Lower leg skin (tissue), 4 donors: ENCODE measurements around the gene RPTN. TPM values are rescaled to one million over a fixed set of nuclear protein-coding genes. Genes with fewer than 3 reads are reported as not detected.

ENCODE experiments used
- DNase-seq, 2 donors: peaks; one replicate each; pipeline ENCODE4 v3.0.0-alpha.2; 2019; ENCODE audit warnings: low spot score in 2 of 2
- H3K4me3 ChIP-seq: fragments of 200-600 bp; sonication (generic); 2 replicates; pipeline ENCODE4 v1.5.1; 2017; ENCODE audit warnings: mild to moderate bottlenecking, low read depth; ENCODE audit not compliant: poor library complexity, severe bottlenecking
- POLR2A ChIP-seq, 2 donors: fragments of 450-650 bp; IDR thresholded peaks; one replicate each; pipeline ENCODE4 v1.6.1; 2016 to 2017; ENCODE audit warnings: antibody characterized with exemption in 2 of 2, mild to moderate bottlenecking in 1 of 2, moderate library complexity in 1 of 2
- WGBS, 2 donors: methylation state at CpG; one replicate each; pipeline ENCODE4 v1.1.5; 2018; 5-methylcytosine and 5-hydroxymethylcytosine counted together
- intact Hi-C: fragments of 100-400 bp; cut with DNase I; formaldehyde crosslinking; loops from one replicate; pipeline ENCODE4 v1.15.0; 2023; ENCODE audit warnings: low total_unique reads
- total RNA-seq, 4 donors: library from RNA; depleted of rRNA; stranded (reverse); fragments of >200 nt; gene quantifications; one replicate each; pipeline ENCODE4 v1.1.0, GENCODE V29; 2016
- TF ChIP-seq, protein P1 (sequence below), 3 donors: fragments of 450-650 bp; IDR thresholded peaks; one replicate each; pipeline ENCODE4 v1.5.1; 2016; ENCODE audit warnings: antibody characterized with exemption in 3 of 3, mild to moderate bottlenecking in 3 of 3, moderate library complexity in 2 of 3

RPTN gene
- total RNA-seq, 4 donors from 2014 or later, result 17.3 to 30.4 (median 22.1) TPM

GRCh38 chr1:152189657-152190442 is 30.8 kb upstream of the RPTN start:
- peak overlapping the region; percentile 16 for H3K4me3 ChIP-seq
- peak in 1 of 2 donors; percentile 62 for DNase-seq
- WGBS, 2 donors, result 16 to 18% methylated on average over 9 of the region's 9 CpGs
- TF ChIP-seq, protein P1, sequence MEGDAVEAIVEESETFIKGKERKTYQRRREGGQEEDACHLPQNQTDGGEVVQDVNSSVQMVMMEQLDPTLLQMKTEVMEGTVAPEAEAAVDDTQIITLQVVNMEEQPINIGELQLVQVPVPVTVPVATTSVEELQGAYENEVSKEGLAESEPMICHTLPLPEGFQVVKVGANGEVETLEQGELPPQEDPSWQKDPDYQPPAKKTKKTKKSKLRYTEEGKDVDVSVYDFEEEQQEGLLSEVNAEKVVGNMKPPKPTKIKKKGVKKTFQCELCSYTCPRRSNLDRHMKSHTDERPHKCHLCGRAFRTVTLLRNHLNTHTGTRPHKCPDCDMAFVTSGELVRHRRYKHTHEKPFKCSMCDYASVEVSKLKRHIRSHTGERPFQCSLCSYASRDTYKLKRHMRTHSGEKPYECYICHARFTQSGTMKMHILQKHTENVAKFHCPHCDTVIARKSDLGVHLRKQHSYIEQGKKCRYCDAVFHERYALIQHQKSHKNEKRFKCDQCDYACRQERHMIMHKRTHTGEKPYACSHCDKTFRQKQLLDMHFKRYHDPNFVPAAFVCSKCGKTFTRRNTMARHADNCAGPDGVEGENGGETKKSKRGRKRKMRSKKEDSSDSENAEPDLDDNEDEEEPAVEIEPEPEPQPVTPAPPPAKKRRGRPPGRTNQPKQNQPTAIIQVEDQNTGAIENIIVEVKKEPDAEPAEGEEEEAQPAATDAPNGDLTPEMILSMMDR (IDR thresholded peaks at IDR 0.05), result no peak
- TF ChIP-seq POLR2A (IDR thresholded peaks at IDR 0.05), result no peak
- intact Hi-C loops, result loop anchor here (5.0 to 10.0 kb wide), 2 partner anchors 155 to 267 kb away; no protein-coding TSS in a partner anchor

GRCh38 chr1:152188673-152189591 is 29.9 kb upstream of the RPTN start:
- peak overlapping the region; percentile 16 for H3K4me3 ChIP-seq
- DNase-seq, result peak; percentile 60 to 94
- WGBS, 2 donors, result 12% methylated on average over 40 to 62 of the region's 62 CpGs
- intact Hi-C loops, result loop anchor here (10.0 kb wide), 1 partner anchor 156 kb away; no protein-coding TSS in a partner anchor
- TF ChIP-seq POLR2A (IDR thresholded peaks at IDR 0.05), result no peak
- TF ChIP-seq, protein P1 (IDR thresholded peaks at IDR 0.05), result no peak

- H3K4me3 ChIP-seq, result no peak overlapping the region
- intact Hi-C loops, result loop anchor here (10.0 kb wide), 1 partner anchor 158 kb away; no protein-coding TSS in a partner anchor
- WGBS, 2 donors, result 56 to 62% methylated on average over 5 of the region's 5 CpGs
- TF ChIP-seq, protein P1 (IDR thresholded peaks at IDR 0.05), result no peak
- no peak for TF ChIP-seq POLR2A (IDR thresholded peaks at IDR 0.05)
- DNase-seq, result no peak
Observed at GRCh38 chr1:152186556-152187285, 27.7 kb upstream of the RPTN start.

GRCh38 chr1:152185544-152186391 is 26.7 kb upstream of the RPTN start:
- H3K4me3 ChIP-seq, result no peak overlapping the region
- intact Hi-C loops, result loop anchor here (10.0 kb wide), 1 partner anchor 159 kb away; no protein-coding TSS in a partner anchor
- DNase-seq, result peak in 1 of 2 donors; percentile 49
- TF ChIP-seq POLR2A (IDR thresholded peaks at IDR 0.05), result no peak
- TF ChIP-seq, protein P1 (IDR thresholded peaks at IDR 0.05), result peak in 1 of 3 donors; percentile 46
- WGBS, 2 donors, result 32 to 34% methylated on average over 8 of the region's 8 CpGs
